SK-N-MC (cell line): ENCODE measurements around the gene SETD1A.

ENCODE experiments used
- EZH2 ChIP-seq: fragments of 200-600 bp; sonication (generic); IDR thresholded peaks from one replicate; pipeline ENCODE4 v1.6.1; 2017; ENCODE audit warnings: antibody characterized with exemption
- POLR2AphosphoS5 ChIP-seq: IDR thresholded peaks from 2 replicates; pipeline ENCODE4 v1.6.1; 2012; ENCODE audit warnings: mild to moderate bottlenecking, low read depth, low read length, borderline replicate concordance

DNA sequence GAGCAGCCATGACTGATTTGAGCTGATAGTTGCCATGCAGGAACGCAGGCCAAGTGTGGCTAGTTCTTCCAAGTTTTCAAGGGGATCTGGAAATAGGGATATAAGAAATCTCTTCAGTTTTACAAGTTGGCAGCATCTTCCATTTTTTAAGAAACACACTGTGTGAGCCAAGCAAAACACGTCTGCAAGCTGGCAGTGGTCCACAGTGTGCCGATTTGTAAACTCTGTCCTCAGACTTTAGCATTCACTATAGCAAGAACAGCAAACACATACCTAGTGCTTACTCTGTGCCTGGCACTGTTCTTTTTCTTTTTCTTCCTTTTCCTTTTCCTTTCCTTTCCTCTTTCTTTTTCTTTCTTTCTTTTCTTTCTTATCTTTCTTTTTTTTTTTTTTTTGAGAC lies 5.8 kb upstream of the SETD1A start:
- no peak for TF ChIP-seq EZH2
- no peak for TF ChIP-seq POLR2AphosphoS5
